Coronary artery (tissue), 2 donors: ENCODE results near the gene ENAH.
A peak's percentile ranks its signal among the peaks of the same experiment; 100 is the strongest.

Source experiments
- DNase-seq: peaks from one replicate; pipeline ENCODE4 v3.0.0-alpha.2; 2017; ENCODE audit warnings: low spot score
- H3K27ac ChIP-seq, 2 donors: fragments of 200-600 bp; sonication (generic); one replicate each; pipeline ENCODE4 v1.5.1; 2016 to 2019
- H3K4me3 ChIP-seq: fragments of 200-600 bp; sonication (generic); 2 replicates; pipeline ENCODE4 v1.5.1; 2016; ENCODE audit warnings: mild to moderate bottlenecking, moderate library complexity
- TF ChIP-seq, protein P1 (sequence below): fragments of 200-600 bp; sonication (generic); IDR thresholded peaks from one replicate; pipeline ENCODE4 v1.5.1; 2019; ENCODE audit warnings: antibody characterized with exemption

ENAH gene

DNA sequence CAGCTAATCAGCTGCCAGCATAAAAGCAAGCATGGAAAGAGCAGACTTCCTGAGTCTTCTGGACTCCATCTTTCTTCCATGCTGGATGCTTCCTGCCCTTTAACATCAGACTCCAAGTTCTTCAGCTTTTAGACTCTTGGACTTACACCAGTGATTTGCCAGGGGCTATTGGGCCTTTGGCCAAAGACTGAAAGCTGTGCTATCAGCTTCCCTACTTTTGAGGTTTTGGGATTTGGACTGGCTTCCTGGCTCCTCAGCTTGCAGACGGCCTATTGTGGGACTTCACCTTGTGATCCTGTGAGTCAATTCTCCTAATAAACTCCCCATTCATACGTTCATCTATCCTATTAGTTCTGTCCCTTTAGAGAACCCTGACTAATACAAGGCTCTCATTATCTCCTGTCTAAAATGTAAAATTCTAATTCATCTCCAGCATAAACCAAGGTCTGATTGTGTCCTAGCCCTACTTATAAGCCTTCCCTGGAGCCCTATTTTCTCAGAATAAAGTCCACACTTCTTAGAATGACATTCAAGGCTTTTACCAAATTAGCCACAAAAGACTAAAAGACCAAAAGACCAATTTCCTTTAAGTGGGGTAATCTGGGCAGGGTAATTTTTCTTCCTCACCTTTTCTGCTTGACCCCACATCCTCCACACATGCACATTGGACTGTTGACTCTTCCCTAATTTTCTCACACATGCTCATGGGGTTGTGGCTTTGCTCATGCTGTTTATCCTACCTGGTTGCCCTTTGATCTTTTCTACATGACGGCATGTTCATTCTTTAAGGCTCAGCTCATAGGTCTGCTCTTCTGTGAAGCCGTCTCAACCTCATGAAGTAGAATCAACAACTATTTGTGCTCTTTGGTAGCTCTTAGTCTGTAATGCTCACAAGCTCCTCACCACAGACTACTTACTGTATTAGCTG, 18.1 kb upstream of the ENAH start:
- TF ChIP-seq, protein P1, sequence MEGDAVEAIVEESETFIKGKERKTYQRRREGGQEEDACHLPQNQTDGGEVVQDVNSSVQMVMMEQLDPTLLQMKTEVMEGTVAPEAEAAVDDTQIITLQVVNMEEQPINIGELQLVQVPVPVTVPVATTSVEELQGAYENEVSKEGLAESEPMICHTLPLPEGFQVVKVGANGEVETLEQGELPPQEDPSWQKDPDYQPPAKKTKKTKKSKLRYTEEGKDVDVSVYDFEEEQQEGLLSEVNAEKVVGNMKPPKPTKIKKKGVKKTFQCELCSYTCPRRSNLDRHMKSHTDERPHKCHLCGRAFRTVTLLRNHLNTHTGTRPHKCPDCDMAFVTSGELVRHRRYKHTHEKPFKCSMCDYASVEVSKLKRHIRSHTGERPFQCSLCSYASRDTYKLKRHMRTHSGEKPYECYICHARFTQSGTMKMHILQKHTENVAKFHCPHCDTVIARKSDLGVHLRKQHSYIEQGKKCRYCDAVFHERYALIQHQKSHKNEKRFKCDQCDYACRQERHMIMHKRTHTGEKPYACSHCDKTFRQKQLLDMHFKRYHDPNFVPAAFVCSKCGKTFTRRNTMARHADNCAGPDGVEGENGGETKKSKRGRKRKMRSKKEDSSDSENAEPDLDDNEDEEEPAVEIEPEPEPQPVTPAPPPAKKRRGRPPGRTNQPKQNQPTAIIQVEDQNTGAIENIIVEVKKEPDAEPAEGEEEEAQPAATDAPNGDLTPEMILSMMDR: no peak
- H3K27ac ChIP-seq: no peak overlapping the region
- no peak for DNase-seq
- no peak overlapping the region for H3K4me3 ChIP-seq

- no peak for DNase-seq
- Histone ChIP-seq H3K27ac (no peak overlapping the region), H3K4me3 (no peak overlapping the region)
- TF ChIP-seq, protein P1: no peak
Observed at GRCh38 chr1:225670356-225670755, 17.4 kb upstream of the ENAH start.

GRCh38 chr1:225668222-225668621, 15.3 kb upstream of the ENAH start:
- H3K27ac ChIP-seq: no peak overlapping the region
- TF ChIP-seq, protein P1: no peak
- no peak for DNase-seq
- no peak overlapping the region for H3K4me3 ChIP-seq

GRCh38 chr1:225667362-225667761, 14.4 kb upstream of the ENAH start:
- Histone ChIP-seq H3K4me3 (no peak overlapping the region), H3K27ac (no peak overlapping the region)
- no peak for DNase-seq
- TF ChIP-seq, protein P1: no peak

- DNase-seq: no peak
- TF ChIP-seq, protein P1: no peak
- Histone ChIP-seq H3K4me3 (no peak overlapping the region), H3K27ac (no peak overlapping the region)
Observed at GRCh38 chr1:225666495-225666894, 13.6 kb upstream of the ENAH start.

GRCh38 chr1:225664762-225665161, 11.8 kb upstream of the ENAH start:
- TF ChIP-seq, protein P1: no peak
- no peak overlapping the region for H3K4me3 ChIP-seq
- H3K27ac ChIP-seq: no peak overlapping the region
- DNase-seq: no peak

DNA sequence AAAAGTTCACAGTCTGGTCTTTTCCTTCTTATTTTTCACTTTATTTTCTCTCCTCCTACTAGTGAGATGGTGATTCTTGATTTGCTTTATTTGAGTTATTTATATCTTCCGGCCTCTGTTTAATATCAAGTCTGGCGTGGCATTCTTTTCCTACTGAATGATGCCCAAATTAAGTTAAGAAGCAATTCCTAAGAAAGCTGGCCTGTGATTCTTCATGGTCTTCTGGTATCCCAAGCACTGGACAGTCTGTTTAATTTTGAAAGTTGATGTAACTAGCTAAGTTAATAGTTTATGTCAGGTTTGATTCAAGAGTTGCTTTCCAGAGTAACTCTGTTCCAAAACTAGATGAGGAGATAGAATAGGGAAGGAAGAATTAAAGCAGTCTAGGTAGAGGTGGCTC, 9.2 kb upstream of the ENAH start:
- H3K4me3 ChIP-seq: no peak overlapping the region
- TF ChIP-seq, protein P1: no peak
- peak overlapping the region; percentile 57 to 89 for H3K27ac ChIP-seq
- DNase-seq: no peak
